Ishikawa (cell line): ENCODE data around the gene MED12L.

Experiments used
- CEBPB ChIP-seq: IDR thresholded peaks from 2 replicates; pipeline ENCODE4 v1.6.1; 2012
- CREB1 ChIP-seq: IDR thresholded peaks from 2 replicates; pipeline ENCODE4 v1.6.1; 2012; ENCODE audit warnings: low read depth
- EGR1 ChIP-seq: IDR thresholded peaks from 2 replicates; pipeline ENCODE4 v1.6.1; 2012
- EP300 ChIP-seq: IDR thresholded peaks from 2 replicates; pipeline ENCODE4 v1.6.1; 2012; ENCODE audit warnings: borderline replicate concordance
- FOXM1 ChIP-seq: IDR thresholded peaks from 2 replicates; pipeline ENCODE4 v1.6.1; 2012; ENCODE audit warnings: low read depth, borderline replicate concordance
- NFIC ChIP-seq: IDR thresholded peaks from 2 replicates; pipeline ENCODE4 v1.6.1; 2012
- RAD21 ChIP-seq: IDR thresholded peaks from 2 replicates; pipeline ENCODE4 v1.6.1; 2012; ENCODE audit warnings: low read depth
- TAF1 ChIP-seq: IDR thresholded peaks from 2 replicates; pipeline ENCODE4 v1.6.1; 2012; ENCODE audit warnings: low read depth, mild to moderate bottlenecking
- TCF12 ChIP-seq: IDR thresholded peaks from 2 replicates; pipeline ENCODE4 v1.6.1; 2012; ENCODE audit warnings: low read depth
- YY1 ChIP-seq: IDR thresholded peaks from 2 replicates; pipeline ENCODE4 v1.6.1; 2012; ENCODE audit warnings: low read depth
- ZBTB7A ChIP-seq: IDR thresholded peaks from 2 replicates; pipeline ENCODE4 v1.6.1; 2012; ENCODE audit warnings: low read depth
- TF ChIP-seq, protein P1 (sequence below): IDR thresholded peaks from 2 replicates; pipeline ENCODE4 v1.6.1; 2012
- TF ChIP-seq, protein P2 (sequence below): IDR thresholded peaks from 2 replicates; pipeline ENCODE4 v1.6.1; 2012

DNA sequence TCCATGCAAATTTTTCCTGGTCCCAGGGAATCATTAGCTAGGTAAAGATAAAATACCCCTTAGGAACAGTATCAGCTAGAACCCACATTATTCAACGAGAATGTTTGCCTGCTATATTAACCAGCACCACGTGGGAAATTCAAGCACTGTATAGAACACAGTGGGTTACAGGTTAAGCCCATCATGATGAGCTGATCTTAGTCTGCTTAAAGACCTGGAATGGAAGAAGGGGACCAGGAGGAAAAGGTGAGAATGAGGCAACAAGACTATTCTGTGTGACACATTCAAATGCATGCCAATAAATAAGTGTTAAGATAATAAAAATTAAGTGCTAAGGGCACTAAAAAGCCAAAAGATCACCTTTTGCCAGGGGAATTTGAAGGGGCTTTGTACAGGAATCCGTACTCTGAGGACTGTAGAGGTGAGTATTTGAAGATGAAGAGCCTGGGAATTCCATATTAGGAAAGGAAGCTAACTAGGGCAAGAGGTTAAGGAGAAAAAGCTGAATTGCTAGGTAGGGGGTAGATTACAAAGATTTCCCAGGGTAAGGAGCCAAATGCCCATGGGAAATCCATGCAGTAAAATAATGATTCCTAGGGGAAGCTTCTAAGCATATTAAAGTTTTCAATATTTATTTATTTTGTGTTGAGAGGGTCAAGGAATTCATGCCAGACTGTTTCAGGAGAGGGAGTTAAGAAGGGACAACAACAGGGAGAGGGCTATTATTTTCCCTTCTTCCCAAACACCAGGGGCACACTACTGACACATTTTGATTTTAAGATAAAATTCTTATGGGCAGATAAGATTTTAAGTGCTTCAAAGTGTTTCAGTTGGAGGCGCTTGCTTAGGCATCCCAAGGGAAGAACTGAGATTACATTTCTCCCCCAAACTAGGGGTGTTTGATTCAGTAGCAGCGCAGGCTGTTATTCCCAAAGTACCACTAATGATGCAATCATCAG is 2.3 kb upstream of the MED12L start:
- TF ChIP-seq, protein P1, sequence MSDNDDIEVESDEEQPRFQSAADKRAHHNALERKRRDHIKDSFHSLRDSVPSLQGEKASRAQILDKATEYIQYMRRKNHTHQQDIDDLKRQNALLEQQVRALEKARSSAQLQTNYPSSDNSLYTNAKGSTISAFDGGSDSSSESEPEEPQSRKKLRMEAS = no peak
- TF ChIP-seq YY1 = no peak
- no peak for TF ChIP-seq TAF1
- TF ChIP-seq ZBTB7A = no peak
- TF ChIP-seq EP300 = no peak
- TF ChIP-seq FOXM1 = no peak
- no peak for TF ChIP-seq CREB1
- no peak for TF ChIP-seq NFIC
- TF ChIP-seq TCF12 = no peak
- TF ChIP-seq RAD21 = no peak
- TF ChIP-seq CEBPB = no peak
- TF ChIP-seq EGR1 = no peak
- TF ChIP-seq, protein P2, sequence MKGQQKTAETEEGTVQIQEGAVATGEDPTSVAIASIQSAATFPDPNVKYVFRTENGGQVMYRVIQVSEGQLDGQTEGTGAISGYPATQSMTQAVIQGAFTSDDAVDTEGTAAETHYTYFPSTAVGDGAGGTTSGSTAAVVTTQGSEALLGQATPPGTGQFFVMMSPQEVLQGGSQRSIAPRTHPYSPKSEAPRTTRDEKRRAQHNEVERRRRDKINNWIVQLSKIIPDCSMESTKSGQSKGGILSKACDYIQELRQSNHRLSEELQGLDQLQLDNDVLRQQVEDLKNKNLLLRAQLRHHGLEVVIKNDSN = no peak
